Measurements from ENCODE around the gene GIGYF2. TPM values are rescaled to one million over a fixed set of nuclear protein-coding genes. Genes with fewer than 3 reads are reported as not detected.

Gene GIGYF2
- total RNA-seq, 1 donor, result 63.9 TPM

DNA sequence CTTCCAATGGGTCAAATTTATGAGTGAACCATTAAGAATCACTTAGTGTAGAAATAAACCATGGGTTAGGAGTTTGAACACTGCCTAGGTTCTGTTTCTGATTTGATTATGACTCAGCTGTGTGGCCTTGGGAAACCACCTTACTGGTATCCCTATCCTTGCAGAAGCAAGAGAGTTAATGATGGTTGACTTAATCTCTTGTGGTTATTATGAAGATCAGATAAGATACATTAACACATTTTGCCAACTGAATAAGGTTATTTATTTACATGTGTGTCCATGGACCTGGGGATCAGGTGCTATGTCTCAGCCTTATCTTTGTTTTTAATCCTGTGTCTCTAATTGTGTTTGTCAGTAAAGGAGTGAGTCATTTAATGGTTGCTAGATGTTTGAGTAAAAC, 84.6 kb downstream of the GIGYF2 start:
- TF ChIP-seq CTCF (IDR thresholded peaks at IDR 0.05; ENCODE audit: insufficient read depth, low read depth, low read length), result no peak
- DNase-seq (ENCODE audit: low read depth), result peak; percentile 76

GRCh38 chr2:232783278-232783677, 86.1 kb downstream of the GIGYF2 start:
- no peak overlapping the region for H3K4me3 ChIP-seq (ENCODE audit: low read depth, low read length)
- no peak for TF ChIP-seq CTCF (IDR thresholded peaks at IDR 0.05; ENCODE audit: insufficient read depth, low read depth, low read length)

More for the DNA sequence above, 84.6 kb downstream of the GIGYF2 start:
- no peak overlapping the region for H3K4me3 ChIP-seq (ENCODE audit: low read depth, low read length)

GRCh38 chr2:232787806-232788205, 90.7 kb downstream of the GIGYF2 start:
- no peak for TF ChIP-seq CTCF (IDR thresholded peaks at IDR 0.05; ENCODE audit: insufficient read depth, low read depth, low read length)
- DNase-seq (ENCODE audit: low read depth), result no peak
- H3K4me3 ChIP-seq (ENCODE audit: low read depth, low read length), result no peak overlapping the region

More at GRCh38 chr2:232783278-232783677, 86.1 kb downstream of the GIGYF2 start:
- DNase-seq (ENCODE audit: low read depth), result no peak

DNA sequence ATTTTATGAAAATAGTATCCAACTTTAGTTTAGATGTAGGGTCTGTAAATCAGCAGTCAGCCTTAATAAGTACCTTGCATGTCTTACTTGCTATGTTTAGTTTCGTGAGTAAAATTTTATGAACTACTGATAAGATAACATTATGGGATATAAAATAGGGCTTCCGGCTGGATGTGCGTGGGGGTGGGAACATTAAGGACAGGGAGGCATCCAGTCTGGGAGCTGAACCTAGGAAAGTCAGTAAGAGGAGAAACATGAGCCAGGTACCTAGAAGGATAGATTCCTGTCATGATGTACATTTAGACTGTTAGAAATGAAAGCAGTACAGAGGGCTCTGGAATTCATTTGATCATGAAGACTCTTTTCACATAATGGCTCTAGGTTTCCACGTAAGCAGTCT, 92.0 kb downstream of the GIGYF2 start:
- TF ChIP-seq CTCF (IDR thresholded peaks at IDR 0.05; ENCODE audit: insufficient read depth, low read depth, low read length), result no peak
- DNase-seq (ENCODE audit: low read depth), result peak; percentile 52
- H3K4me3 ChIP-seq (ENCODE audit: low read depth, low read length), result no peak overlapping the region

- H3K4me3 ChIP-seq (ENCODE audit: low read depth, low read length), result no peak overlapping the region
- TF ChIP-seq CTCF (IDR thresholded peaks at IDR 0.05; ENCODE audit: insufficient read depth, low read depth, low read length), result no peak
- DNase-seq (ENCODE audit: low read depth), result no peak
Measured at GRCh38 chr2:232791518-232791917, 94.4 kb downstream of the GIGYF2 start.

- TF ChIP-seq CTCF (IDR thresholded peaks at IDR 0.05; ENCODE audit: insufficient read depth, low read depth, low read length), result no peak
- no peak overlapping the region for H3K4me3 ChIP-seq (ENCODE audit: low read depth, low read length)
- no peak for DNase-seq (ENCODE audit: low read depth)
Measured at GRCh38 chr2:232793271-232793670, 96.1 kb downstream of the GIGYF2 start.

DNA sequence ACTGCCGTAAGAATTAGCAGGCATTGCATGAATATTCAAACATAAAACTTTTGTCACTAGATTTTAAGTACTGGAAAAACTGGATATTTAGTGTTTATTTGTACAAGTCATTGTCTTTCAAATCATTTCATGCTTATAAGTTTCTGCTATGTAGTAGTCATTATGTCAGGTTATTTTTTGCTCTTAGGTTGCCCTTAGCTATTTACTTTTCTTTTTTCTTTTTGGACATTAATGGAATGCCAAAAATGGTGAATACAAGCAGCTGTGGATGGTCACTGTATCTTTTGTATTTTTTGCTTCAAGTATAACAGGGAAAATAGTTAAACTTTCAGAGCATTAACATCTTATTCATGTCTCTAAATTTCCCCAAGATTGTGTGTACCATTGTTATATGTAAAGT, 97.8 kb downstream of the GIGYF2 start:
- H3K4me3 ChIP-seq (ENCODE audit: low read depth, low read length), result no peak overlapping the region
- no peak for DNase-seq (ENCODE audit: low read depth)
- no peak for TF ChIP-seq CTCF (IDR thresholded peaks at IDR 0.05; ENCODE audit: insufficient read depth, low read depth, low read length)

Data from fibroblast of villous mesenchyme (primary cell).